GM23248 (cell line): ENCODE measurements around the gene SDF2L1. TPM values are rescaled to one million over a fixed set of nuclear protein-coding genes. Genes with fewer than 3 reads are reported as not detected.
"Not testable (repeated sequence)": the region's sequence is repeated elsewhere in the genome, so short reads cannot be mapped to it uniquely, and the experiment has no call there.

Experiments
- DNase-seq: peaks from one replicate; pipeline ENCODE4 v3.0.0-alpha.2; 2015
- H2AFZ ChIP-seq: fragments of 200-600 bp; sonication (generic); 2 replicates; pipeline ENCODE4 v1.6.1; 2016; ENCODE audit warnings: antibody characterized with exemption
- H3F3A ChIP-seq: fragments of 200-600 bp; sonication (generic); 2 replicates; pipeline ENCODE4 v1.6.1; 2016; ENCODE audit warnings: mild to moderate bottlenecking, antibody characterized with exemption, mixed run types; ENCODE audit not compliant: insufficient read depth
- H3K27ac ChIP-seq: fragments of 200-600 bp; sonication (generic); 2 replicates; pipeline ENCODE4 v1.5.1; 2016; ENCODE audit warnings: mild to moderate bottlenecking
- H3K27me3 ChIP-seq: fragments of 200-600 bp; sonication (generic); replicated peaks from 2 replicates; pipeline ENCODE4 v1.6.1; 2016; ENCODE audit warnings: mild to moderate bottlenecking; ENCODE audit not compliant: insufficient read depth
- H3K36me3 ChIP-seq: fragments of 200-600 bp; sonication (generic); 2 replicates; pipeline ENCODE4 v1.6.1; 2016; ENCODE audit warnings: low read depth, mild to moderate bottlenecking
- H3K4me1 ChIP-seq: fragments of 200-600 bp; sonication (generic); 2 replicates; pipeline ENCODE4 v1.6.1; 2016; ENCODE audit warnings: mild to moderate bottlenecking; ENCODE audit not compliant: insufficient read depth
- H3K4me2 ChIP-seq: fragments of 200-600 bp; sonication (generic); one replicate; pipeline ENCODE4 v1.6.1; 2016; ENCODE audit warnings: mild to moderate bottlenecking; ENCODE audit not compliant: unreplicated experiment
- H3K4me3 ChIP-seq: fragments of 200-600 bp; sonication (generic); 2 replicates; pipeline ENCODE4 v1.5.1; 2016; ENCODE audit warnings: mild to moderate bottlenecking
- H3K79me2 ChIP-seq: fragments of 200-600 bp; sonication (generic); 2 replicates; pipeline ENCODE4 v1.6.1; 2016; ENCODE audit warnings: mild to moderate bottlenecking; ENCODE audit not compliant: insufficient read depth
- H3K9ac ChIP-seq: fragments of 200-600 bp; sonication (generic); 2 replicates; pipeline ENCODE4 v1.6.1; 2016; ENCODE audit warnings: mild to moderate bottlenecking
- H3K9me2 ChIP-seq: fragments of 200-600 bp; sonication (generic); 2 replicates; pipeline ENCODE4 v1.6.1; 2016; ENCODE audit warnings: mixed run types, mild to moderate bottlenecking, moderate library complexity; ENCODE audit not compliant: insufficient read depth
- H3K9me3 ChIP-seq: fragments of 200-600 bp; sonication (generic); one replicate; pipeline ENCODE4 v1.6.1; 2017; ENCODE audit warnings: low read depth
- H4K20me1 ChIP-seq: fragments of 200-600 bp; sonication (generic); 2 replicates; pipeline ENCODE4 v1.6.0; 2016; ENCODE audit not compliant: insufficient read depth
- EZH2 ChIP-seq: fragments of 200-600 bp; sonication (generic); IDR thresholded peaks from 2 replicates; pipeline ENCODE4 v1.6.1; 2018; ENCODE audit warnings: antibody characterized with exemption, mild to moderate bottlenecking; ENCODE audit not compliant: insufficient read depth, poor library complexity, severe bottlenecking
- EZH2phosphoT487 ChIP-seq: fragments of 200-600 bp; sonication (generic); IDR thresholded peaks from 2 replicates; pipeline ENCODE4 v1.6.1; 2018; ENCODE audit warnings: antibody characterized with exemption, moderate library complexity, mild to moderate bottlenecking, low read depth; ENCODE audit not compliant: insufficient read depth
- WGBS, 2 experiments: methylation state at CpG; one replicate each; pipeline ENCODE4 v1.1.6; 2015 to 2017; ENCODE audit warnings: low lambda C conversion rate in 2 of 2, low coverage in 1 of 2; ENCODE audit errors: missing lambda C conversion rate in 2 of 2; 5-methylcytosine and 5-hydroxymethylcytosine counted together
- in situ Hi-C: fragments of 300-500 bp; cut with MboI; formaldehyde crosslinking; loops from 2 replicates; pipeline ENCODE4 v1.15.0; 2020
- polyA plus RNA-seq: library from polyadenylated mRNA; unstranded; fragments of >200 nt; fragmentation: Nextera tagmentation; extraction: Ambion mirVana; gene quantifications from 2 replicates; pipeline ENCODE4 v1.2.1, GENCODE V29; 2016
- total RNA-seq: library from RNA; depleted of rRNA; stranded (reverse); fragments of >200 nt; shearing (Covaris generic); gene quantifications from 2 replicates; pipeline ENCODE4 v1.2.3, GENCODE V29; 2014

The SDF2L1 gene
- total and polyA plus RNA-seq, 2 experiments from 2014 or later: 33.9 to 37.2 TPM

DNA sequence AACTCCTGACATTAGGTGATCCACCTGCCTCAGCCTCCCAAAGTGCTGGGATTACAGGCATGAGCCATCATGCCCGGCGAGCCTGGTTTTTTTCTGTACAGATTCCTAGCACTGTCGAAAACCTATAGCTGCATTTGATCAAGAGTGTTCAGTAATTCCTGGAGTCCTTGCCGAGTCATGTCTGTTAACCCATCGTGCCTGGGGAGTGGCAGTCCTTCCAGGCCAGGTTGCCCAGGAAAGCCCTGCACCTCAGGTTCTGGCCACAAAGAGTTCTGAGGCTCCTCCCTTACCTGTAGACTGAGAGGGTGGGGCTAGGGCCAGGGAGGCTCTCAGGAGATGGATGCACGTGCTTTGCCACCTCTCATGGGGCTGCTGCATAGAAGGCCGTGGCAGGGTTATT is 29.2 kb upstream of the SDF2L1 start:
- 0 out of 2 replicates have a peak, but pooled peaks cover 7% of the 10 kb centered on the region for H3F3A ChIP-seq
- no peaks in the 10 kb centered on the region for H3K9me2 ChIP-seq
- DNase-seq: no peak
- H3K4me2 ChIP-seq: no peak overlapping the region
- 94 to 97% methylated on average over 7 of the region's 7 CpGs for WGBS, 2 experiments
- peaks cover 17% of the 10 kb centered on the region; the same call in 1 of the 2 replicates for H3K36me3 ChIP-seq
- H3K9ac ChIP-seq: no peak overlapping the region
- TF ChIP-seq EZH2: no peak
- TF ChIP-seq EZH2phosphoT487: no peak
- H3K4me1 ChIP-seq: no peaks in the 10 kb centered on the region
- peaks cover 98% of the 10 kb centered on the region for H3K79me2 ChIP-seq
- H3K4me3 ChIP-seq: no peak overlapping the region
- H2AFZ ChIP-seq: no peak overlapping the region
- no peaks in the 10 kb centered on the region for H3K27me3 ChIP-seq
- in situ Hi-C loops: no loop called here
- no peaks in the 10 kb centered on the region for H3K9me3 ChIP-seq
- peaks cover 15% of the 10 kb centered on the region for H4K20me1 ChIP-seq
- no peak overlapping the region for H3K27ac ChIP-seq

GRCh38 chr22:21613553-21614233 is 28.4 kb upstream of the SDF2L1 start:
- WGBS, 2 experiments: 99 to 100% methylated on average over 4 of the region's 4 CpGs
- no peak overlapping the region for H3K4me2 ChIP-seq

GRCh38 chr22:21615731-21616130 is 26.4 kb upstream of the SDF2L1 start:
- no peak for TF ChIP-seq EZH2
- no peak for TF ChIP-seq EZH2phosphoT487
- H3K79me2 ChIP-seq: peaks cover 98% of the 10 kb centered on the region
- no peak overlapping the region for H3K4me3 ChIP-seq
- peaks cover 11% of the 10 kb centered on the region; the same call in 1 of the 2 replicates for H3K36me3 ChIP-seq
- H3K4me1 ChIP-seq: no peaks in the 10 kb centered on the region
- no peak overlapping the region for H3K4me2 ChIP-seq
- no peaks in the 10 kb centered on the region for H3K9me3 ChIP-seq
- H4K20me1 ChIP-seq: peaks cover 16% of the 10 kb centered on the region
- WGBS, 2 experiments: 73 to 85% methylated on average over 4 of the region's 4 CpGs
- DNase-seq: no peak
- no peaks in the 10 kb centered on the region for H3F3A ChIP-seq
- no peak overlapping the region for H3K9ac ChIP-seq
- no peaks in the 10 kb centered on the region for H3K9me2 ChIP-seq
- H3K27me3 ChIP-seq: no peaks in the 10 kb centered on the region
- in situ Hi-C loops: no loop called here
- H2AFZ ChIP-seq: no peak overlapping the region
- H3K27ac ChIP-seq: no peak overlapping the region

More at GRCh38 chr22:21613553-21614233, 28.4 kb upstream of the SDF2L1 start:
- Histone ChIP-seq H3K4me3 (no peak overlapping the region), H3K27me3 (no peaks in the 10 kb centered on the region), H3F3A (0 out of 2 replicates have a peak, but pooled peaks cover 7% of the 10 kb centered on the region), H3K79me2 (peaks cover 98% of the 10 kb centered on the region), H2AFZ (no peak overlapping the region), H3K9me3 (no peaks in the 10 kb centered on the region), H4K20me1 (peaks cover 11% of the 10 kb centered on the region), H3K9ac (no peak overlapping the region), H3K4me1 (no peaks in the 10 kb centered on the region), H3K27ac (no peak overlapping the region), H3K9me2 (no peaks in the 10 kb centered on the region), H3K36me3 (peaks cover 17% of the 10 kb centered on the region; the same call in 1 of the 2 replicates)
- in situ Hi-C loops: no loop called here
- TF ChIP-seq EZH2phosphoT487: no peak
- TF ChIP-seq EZH2: no peak
- no peak for DNase-seq

DNA sequence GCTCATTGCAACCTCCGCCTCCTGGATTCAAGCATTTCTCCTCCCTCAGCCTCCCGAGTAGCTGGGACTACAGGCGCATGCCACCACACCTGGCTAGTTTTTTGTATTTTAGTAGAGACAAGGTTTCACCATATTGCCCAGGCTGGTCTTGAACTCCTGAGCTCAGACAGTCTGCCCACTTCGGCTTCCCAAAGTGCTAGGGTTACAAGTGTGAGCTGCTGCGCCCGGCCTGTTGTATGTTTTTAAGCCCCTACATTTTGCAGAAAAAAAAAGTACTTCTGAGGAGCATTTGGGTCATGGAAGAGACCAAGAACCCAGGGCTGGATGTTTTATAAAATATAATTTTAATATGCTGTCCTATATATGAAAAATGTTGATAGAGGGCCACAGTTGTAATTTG is 24.8 kb upstream of the SDF2L1 start:
- H3K9me3 ChIP-seq, H3K27me3 ChIP-seq, DNase-seq, H3K27ac ChIP-seq, H3K4me3 ChIP-seq, H3K4me1 ChIP-seq, H3F3A ChIP-seq, H3K9me2 ChIP-seq, H3K9ac ChIP-seq, H3K36me3 ChIP-seq, H2AFZ ChIP-seq, H3K4me2 ChIP-seq, in situ Hi-C loops: not testable (repeated sequence)
- WGBS, 2 experiments: 96% methylated on average over 6 of the region's 6 CpGs
- peaks cover 16% of the 10 kb centered on the region for H4K20me1 ChIP-seq
- H3K79me2 ChIP-seq: peaks cover 95% of the 10 kb centered on the region

GRCh38 chr22:21621025-21621424 is 21.1 kb upstream of the SDF2L1 start:
- peaks cover 8% of the 10 kb centered on the region; the same call in 1 of the 2 replicates for H4K20me1 ChIP-seq

More at GRCh38 chr22:21621025-21621424, 21.1 kb upstream of the SDF2L1 start:
- H3K79me2 ChIP-seq: peaks cover 96% of the 10 kb centered on the region
- no peaks in the 10 kb centered on the region for H3K9me2 ChIP-seq
- H3K4me2 ChIP-seq: no peak overlapping the region
- in situ Hi-C loops: no loop called here
- H3K36me3 ChIP-seq: peaks cover 3% of the 10 kb centered on the region; the same call in 1 of the 2 replicates
- peaks cover 5% of the 10 kb centered on the region; the same call in 1 of the 2 replicates for H3K4me1 ChIP-seq
- H3K4me3 ChIP-seq: no peak overlapping the region
- H3K9me3 ChIP-seq: no peaks in the 10 kb centered on the region
- peaks cover 23% of the 10 kb centered on the region for H3F3A ChIP-seq
- H2AFZ ChIP-seq: no peak overlapping the region
- H3K9ac ChIP-seq: no peak overlapping the region
- TF ChIP-seq EZH2phosphoT487 (no peak), EZH2 (no peak)
- no peak overlapping the region for H3K27ac ChIP-seq
- H3K27me3 ChIP-seq: no peaks in the 10 kb centered on the region
- no peak for DNase-seq
- WGBS, 2 experiments: 95 to 98% methylated on average over 3 of the region's 3 CpGs
